Measurements from ENCODE around the gene HEXB. TPM values are rescaled to one million over a fixed set of nuclear protein-coding genes. Genes with fewer than 3 reads are reported as not detected.
"Not testable (repeated sequence)": the region's sequence is repeated elsewhere in the genome, so short reads cannot be mapped to it uniquely, and the experiment has no call there.

Gene HEXB
- total and polyA plus RNA-seq, 2 of the 8 experiments (the other 6 are each of a cell fraction or from before 2014, with no cell fraction given) = 39.7 to 69.2 TPM

GRCh38 chr5:74679300-74679699 lies 5.7 kb upstream of the HEXB start:
- H3K4me1 ChIP-seq (replicated peaks in 1 of 4; ENCODE audit: control insufficient read depth in 3 of 4, insufficient read depth in 4 of 4, low read length in 3 of 4); H3K9ac ChIP-seq (replicated peaks in 1 of 4; ENCODE audit: extremely low read depth in 1 of 4, low read depth in 3 of 4, low read length in 3 of 4); DNase-seq (ENCODE audit: low read depth in 1 of 2, low spot score in 2 of 2); H3K23me2 ChIP-seq (ENCODE audit: low read depth, low read length); H3K56ac ChIP-seq (replicated peaks; ENCODE audit: insufficient read length, low read depth, low read length); H2AFZ ChIP-seq (ENCODE audit: low read length); H2BK5ac ChIP-seq (ENCODE audit: low read depth, low read length); H3K79me1 ChIP-seq (ENCODE audit: low read depth, low read length); H3K23ac ChIP-seq (ENCODE audit: insufficient read length); H2BK120ac ChIP-seq (replicated peaks; ENCODE audit: low read depth, low read length); H3K4me3 ChIP-seq (ENCODE audit: extremely low read depth in 1 of 4, insufficient read depth in 2 of 4, low read depth in 3 of 4, low read length in 4 of 4); H4K20me1 ChIP-seq (replicated peaks in 1 of 2; ENCODE audit: control insufficient read depth in 1 of 2, insufficient read depth in 2 of 2, low read length in 2 of 2); H3K9me3 ChIP-seq (ENCODE audit: insufficient read depth in 2 of 2, low read depth in 1 of 2, low read length in 1 of 2); H2BK20ac ChIP-seq (ENCODE audit: low read length); H2AK5ac ChIP-seq (ENCODE audit: low read depth, low read length); H2BK12ac ChIP-seq (ENCODE audit: low read depth, low read length); H3K79me2 ChIP-seq (ENCODE audit: control insufficient read depth in 1 of 2, insufficient read depth in 2 of 2, low read length in 2 of 2); H3K27me3 ChIP-seq (replicated peaks in 1 of 4; ENCODE audit: control insufficient read depth in 3 of 4, extremely low read depth in 1 of 4, insufficient read depth in 3 of 4, low read length in 3 of 4); H3K27ac ChIP-seq (ENCODE audit: low read depth, low read length); H2BK15ac ChIP-seq (ENCODE audit: low read length); FAIRE-seq; POLR2A ChIA-PET (ENCODE audit: partially characterized antibody); H3K4ac ChIP-seq (replicated peaks; ENCODE audit: insufficient read length, low read depth, low read length); H4K91ac ChIP-seq (replicated peaks; ENCODE audit: insufficient read length, low read length); H4K8ac ChIP-seq (ENCODE audit: extremely low read depth, insufficient read depth, low read length); H4K5ac ChIP-seq (ENCODE audit: insufficient read length, low read depth, low read length); H3K36me3 ChIP-seq (ENCODE audit: control insufficient read depth in 2 of 4, insufficient read depth in 4 of 4, low read length in 3 of 4); H3K4me2 ChIP-seq (ENCODE audit: insufficient read depth in 1 of 2, low read depth in 2 of 2, low read length in 2 of 2); H3K14ac ChIP-seq (ENCODE audit: insufficient read length); H3K18ac ChIP-seq (ENCODE audit: extremely low read depth, low read length): not testable (repeated sequence)
- WGBS, 2 experiments (ENCODE audit: extremely low coverage in 1 of 2, insufficient coverage in 1 of 2, insufficient read length in 1 of 2, insufficient replicate concordance in 2 of 2, low coverage in 1 of 2, low lambda C conversion rate in 2 of 2, missing lambda C conversion rate in 1 of 2) = 97% methylated on average over 3 of the region's 3 CpGs; no CpG with 5 or more reads in 1 of the 2 experiments
- CTCF ChIA-PET (ENCODE audit: partially characterized antibody) = interaction anchor here (0.5 to 2.1 kb wide), 2 partner anchors 36 to 114 kb away, joined by 3 to 6 read pairs; no protein-coding TSS in a partner anchor
